HL-60/S4 treated with phorbol 12-myristate 13-acetate at 8.2 ng/mL for 4 days and 3 days (cell line): ENCODE results near the gene ELAVL4.

Experiments used
- in situ Hi-C: fragments of 300-500 bp; cut with MboI; formaldehyde crosslinking; loops from 2 replicates; pipeline ENCODE4 v1.15.0; 2022; ENCODE audit warnings: low sequenced_read_pairs

The ELAVL4 gene

DNA sequence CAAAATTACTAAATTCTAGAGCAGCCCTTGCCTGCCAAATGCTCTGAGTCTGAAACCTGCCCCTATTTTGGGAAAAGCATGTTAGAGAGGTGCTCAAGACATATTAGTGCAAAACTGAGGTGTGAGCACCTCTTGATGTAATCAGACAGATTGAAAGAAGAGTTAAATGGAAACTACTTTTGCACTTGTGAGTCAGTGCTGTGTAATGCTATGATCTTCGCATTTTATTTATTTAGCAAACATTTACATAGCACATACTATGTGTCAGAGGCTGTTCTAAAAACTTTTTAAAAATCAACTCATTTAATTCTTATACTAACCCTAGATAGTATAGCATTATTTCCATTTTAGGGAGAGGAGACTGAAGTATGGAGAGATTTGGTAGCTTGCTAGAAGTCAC, 138.1 kb downstream of the ELAVL4 start:
- in situ Hi-C loops = no loop called here

DNA sequence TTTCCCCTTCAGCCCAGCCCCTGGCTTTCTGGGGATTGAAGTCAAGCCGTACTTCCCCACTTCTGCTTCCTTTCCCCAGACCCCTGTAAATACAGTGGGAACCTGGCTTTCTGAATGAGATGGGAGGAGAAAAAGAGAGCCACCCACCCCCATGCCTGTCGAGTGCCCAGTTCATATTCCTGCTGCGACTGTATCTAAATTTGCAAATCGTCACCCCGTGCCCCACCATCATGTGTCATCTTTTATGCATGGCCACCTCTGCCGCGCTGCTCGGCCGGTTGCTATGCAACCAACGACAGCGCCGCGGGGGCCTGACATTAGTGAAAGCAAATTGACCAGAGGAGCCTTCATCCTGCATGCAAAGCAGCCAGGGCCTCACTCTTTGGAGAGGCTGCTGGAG, 143.0 kb downstream of the ELAVL4 start:
- in situ Hi-C loops = no loop called here

DNA sequence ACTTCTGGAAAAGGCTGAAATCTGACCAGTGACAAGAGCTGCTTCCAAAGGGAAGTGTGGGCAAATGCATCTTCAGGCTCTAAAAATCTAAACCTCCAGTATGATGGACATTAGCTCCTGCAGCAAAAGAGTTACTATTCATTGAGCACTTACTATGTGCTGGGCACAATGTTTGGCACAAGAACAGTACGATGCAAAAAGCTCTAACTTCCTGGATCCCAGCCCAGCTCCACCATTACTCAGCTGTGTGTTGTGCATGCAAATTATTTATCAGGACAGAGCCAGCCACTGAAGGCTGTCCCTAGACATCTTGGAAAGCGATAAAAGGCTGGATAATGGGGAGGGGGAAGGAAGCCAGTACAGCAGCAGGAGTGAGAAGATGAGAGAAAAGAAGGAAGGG, 143.5 kb downstream of the ELAVL4 start:
- in situ Hi-C loops = no loop called here
